Prostate gland (tissue), 2 donors: ENCODE data around the gene UNC5C.

Experiments used
- POLR2A ChIP-seq: fragments of 450-650 bp; IDR thresholded peaks from one replicate; pipeline ENCODE4 v1.6.1; 2016; ENCODE audit warnings: antibody characterized with exemption, mild to moderate bottlenecking
- POLR2AphosphoS5 ChIP-seq: sonication (generic); formaldehyde crosslinking; IDR thresholded peaks from one replicate; pipeline ENCODE4 v1.6.1; 2017; ENCODE audit warnings: antibody characterized with exemption
- TF ChIP-seq, protein P1 (sequence below), 4 experiments: fragments of 200-600 bp in 2 of 4; fragments of 450-650 bp in 2 of 4; sonication (generic) in 2 of 4; IDR thresholded peaks; 1 replicate in 3 of 4; 2 replicates in 1 of 4; pipeline ENCODE4 v1.5.1; 2016 to 2019; ENCODE audit warnings: antibody characterized with exemption in 4 of 4, mild to moderate bottlenecking in 2 of 4, moderate library complexity in 2 of 4

GRCh38 chr4:95213366-95213765 lies 335.4 kb downstream of the UNC5C start:
- TF ChIP-seq, protein P1, sequence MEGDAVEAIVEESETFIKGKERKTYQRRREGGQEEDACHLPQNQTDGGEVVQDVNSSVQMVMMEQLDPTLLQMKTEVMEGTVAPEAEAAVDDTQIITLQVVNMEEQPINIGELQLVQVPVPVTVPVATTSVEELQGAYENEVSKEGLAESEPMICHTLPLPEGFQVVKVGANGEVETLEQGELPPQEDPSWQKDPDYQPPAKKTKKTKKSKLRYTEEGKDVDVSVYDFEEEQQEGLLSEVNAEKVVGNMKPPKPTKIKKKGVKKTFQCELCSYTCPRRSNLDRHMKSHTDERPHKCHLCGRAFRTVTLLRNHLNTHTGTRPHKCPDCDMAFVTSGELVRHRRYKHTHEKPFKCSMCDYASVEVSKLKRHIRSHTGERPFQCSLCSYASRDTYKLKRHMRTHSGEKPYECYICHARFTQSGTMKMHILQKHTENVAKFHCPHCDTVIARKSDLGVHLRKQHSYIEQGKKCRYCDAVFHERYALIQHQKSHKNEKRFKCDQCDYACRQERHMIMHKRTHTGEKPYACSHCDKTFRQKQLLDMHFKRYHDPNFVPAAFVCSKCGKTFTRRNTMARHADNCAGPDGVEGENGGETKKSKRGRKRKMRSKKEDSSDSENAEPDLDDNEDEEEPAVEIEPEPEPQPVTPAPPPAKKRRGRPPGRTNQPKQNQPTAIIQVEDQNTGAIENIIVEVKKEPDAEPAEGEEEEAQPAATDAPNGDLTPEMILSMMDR (IDR thresholded peaks at IDR 0.05), result no peak
- TF ChIP-seq POLR2AphosphoS5 (no peak), POLR2A (no peak)
